H7 (cell line): ENCODE results near the gene TAPT1. TPM values are rescaled to one million over a fixed set of nuclear protein-coding genes. Genes with fewer than 3 reads are reported as not detected.

Experiments
- DNase-seq: peaks from one replicate; pipeline ENCODE4 v3.0.0; 2012
- H3K27me3 ChIP-seq: 2 replicates; pipeline ENCODE4 v1.6.0; 2011; ENCODE audit warnings: mild to moderate bottlenecking, low read length; ENCODE audit not compliant: control insufficient read depth, insufficient read depth
- H3K36me3 ChIP-seq: replicated peaks from 2 replicates; pipeline ENCODE4 v1.5.1; 2011; ENCODE audit warnings: low read length; ENCODE audit not compliant: control insufficient read depth, insufficient read depth
- H3K4me3 ChIP-seq: 2 replicates; pipeline ENCODE4 v1.5.1; 2011; ENCODE audit warnings: low read depth, mild to moderate bottlenecking, control low read depth, low read length, moderate library complexity; ENCODE audit not compliant: insufficient read depth
- total RNA-seq: library from RNA; depleted of rRNA; stranded (reverse); fragments of >200 nt; shearing (Covaris generic); gene quantifications from 2 replicates; pipeline ENCODE4 v1.2.3, GENCODE V29; 2014

The TAPT1 gene
- total RNA-seq, 1 experiment from 2014 or later: 5.8 TPM

GRCh38 chr4:16235209-16235608, 8.9 kb upstream of the TAPT1 start:
- Histone ChIP-seq H3K36me3 (no peaks in the 10 kb centered on the region), H3K27me3 (no peaks in the 10 kb centered on the region), H3K4me3 (no peak overlapping the region)
- no peak for DNase-seq

GRCh38 chr4:16233569-16234177, 7.4 kb upstream of the TAPT1 start:
- no peaks in the 10 kb centered on the region for H3K27me3 ChIP-seq
- H3K4me3 ChIP-seq: no peak overlapping the region
- no peak for DNase-seq
- H3K36me3 ChIP-seq: no peaks in the 10 kb centered on the region

GRCh38 chr4:16231570-16232245, 5.4 kb upstream of the TAPT1 start:
- no peak overlapping the region for H3K4me3 ChIP-seq
- DNase-seq: no peak
- H3K36me3 ChIP-seq: no peaks in the 10 kb centered on the region
- no peaks in the 10 kb centered on the region for H3K27me3 ChIP-seq

GRCh38 chr4:16230308-16230707, 4.0 kb upstream of the TAPT1 start:
- H3K27me3 ChIP-seq: no peaks in the 10 kb centered on the region
- no peak for DNase-seq
- H3K36me3 ChIP-seq: no peaks in the 10 kb centered on the region
- no peak overlapping the region for H3K4me3 ChIP-seq

GRCh38 chr4:16229604-16230003, 3.3 kb upstream of the TAPT1 start:
- H3K36me3 ChIP-seq: no peaks in the 10 kb centered on the region
- no peak overlapping the region for H3K4me3 ChIP-seq

GRCh38 chr4:16227462-16227868, 1.2 kb upstream of the TAPT1 start:
- DNase-seq: peak; percentile 28
- Histone ChIP-seq H3K36me3 (no peaks in the 10 kb centered on the region), H3K4me3 (peak overlapping the region; percentile 78), H3K27me3 (no peaks in the 10 kb centered on the region)

More at GRCh38 chr4:16229604-16230003, 3.3 kb upstream of the TAPT1 start:
- no peak for DNase-seq
- H3K27me3 ChIP-seq: no peaks in the 10 kb centered on the region

GRCh38 chr4:16226816-16227461, 668 bp upstream of the TAPT1 start:
- peak overlapping the region; percentile 78 for H3K4me3 ChIP-seq
- no peaks in the 10 kb centered on the region for H3K36me3 ChIP-seq
- DNase-seq: peak; percentile 77
- H3K27me3 ChIP-seq: no peaks in the 10 kb centered on the region

- H3K4me3 ChIP-seq: peak overlapping the region; percentile 60
- H3K36me3 ChIP-seq: no peaks in the 10 kb centered on the region
- no peak for DNase-seq
- no peaks in the 10 kb centered on the region for H3K27me3 ChIP-seq
Observed at GRCh38 chr4:16225167-16225862, 956 bp downstream of the TAPT1 start.

GRCh38 chr4:16224264-16225166, 1.8 kb downstream of the TAPT1 start:
- Histone ChIP-seq H3K36me3 (no peaks in the 10 kb centered on the region), H3K27me3 (no peaks in the 10 kb centered on the region), H3K4me3 (no peak overlapping the region)
- peak; percentile 51 for DNase-seq

- Histone ChIP-seq H3K36me3 (no peaks in the 10 kb centered on the region), H3K27me3 (no peaks in the 10 kb centered on the region), H3K4me3 (no peak overlapping the region)
- DNase-seq: no peak
Observed at GRCh38 chr4:16222957-16223527, 3.2 kb downstream of the TAPT1 start.

GRCh38 chr4:16218950-16219349, 7.3 kb downstream of the TAPT1 start:
- DNase-seq: no peak
- Histone ChIP-seq H3K36me3 (no peaks in the 10 kb centered on the region), H3K4me3 (no peak overlapping the region), H3K27me3 (no peaks in the 10 kb centered on the region)

- no peak for DNase-seq
Observed at GRCh38 chr4:16217300-16218051, 8.8 kb downstream of the TAPT1 start.

GRCh38 chr4:16213121-16213520, 13.2 kb downstream of the TAPT1 start:
- no peaks in the 10 kb centered on the region for H3K36me3 ChIP-seq
- no peak for DNase-seq
- no peaks in the 10 kb centered on the region for H3K27me3 ChIP-seq
- no peak overlapping the region for H3K4me3 ChIP-seq

More at GRCh38 chr4:16217300-16218051, 8.8 kb downstream of the TAPT1 start:
- Histone ChIP-seq H3K4me3 (no peak overlapping the region), H3K36me3 (no peaks in the 10 kb centered on the region), H3K27me3 (no peaks in the 10 kb centered on the region)
